Measurements from ENCODE around the gene NUP62CL.
"Not testable (repeated sequence)": the region's sequence is repeated elsewhere in the genome, so short reads cannot be mapped to it uniquely, and the experiment has no call there.

The NUP62CL gene

DNA sequence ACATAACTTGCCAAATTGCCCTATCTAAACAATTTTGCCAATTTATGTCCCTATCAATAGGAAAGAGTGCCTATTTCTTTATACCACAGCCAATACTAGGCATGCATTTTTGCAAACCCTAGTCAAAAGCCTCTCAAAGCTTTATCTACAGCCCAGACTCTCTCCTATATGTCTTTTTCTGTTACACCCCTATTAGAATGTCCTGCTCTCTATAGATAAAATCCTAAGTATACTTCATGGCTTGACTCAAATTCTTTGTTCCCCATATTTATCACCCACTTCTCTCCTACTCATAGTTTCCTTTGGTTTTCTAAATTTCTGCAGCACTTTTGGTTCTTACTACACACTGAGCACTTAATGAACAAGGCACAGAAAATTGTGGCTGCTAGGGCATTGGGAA lies 38.0 kb downstream of the NUP62CL start:
- TF ChIP-seq, protein P1, sequence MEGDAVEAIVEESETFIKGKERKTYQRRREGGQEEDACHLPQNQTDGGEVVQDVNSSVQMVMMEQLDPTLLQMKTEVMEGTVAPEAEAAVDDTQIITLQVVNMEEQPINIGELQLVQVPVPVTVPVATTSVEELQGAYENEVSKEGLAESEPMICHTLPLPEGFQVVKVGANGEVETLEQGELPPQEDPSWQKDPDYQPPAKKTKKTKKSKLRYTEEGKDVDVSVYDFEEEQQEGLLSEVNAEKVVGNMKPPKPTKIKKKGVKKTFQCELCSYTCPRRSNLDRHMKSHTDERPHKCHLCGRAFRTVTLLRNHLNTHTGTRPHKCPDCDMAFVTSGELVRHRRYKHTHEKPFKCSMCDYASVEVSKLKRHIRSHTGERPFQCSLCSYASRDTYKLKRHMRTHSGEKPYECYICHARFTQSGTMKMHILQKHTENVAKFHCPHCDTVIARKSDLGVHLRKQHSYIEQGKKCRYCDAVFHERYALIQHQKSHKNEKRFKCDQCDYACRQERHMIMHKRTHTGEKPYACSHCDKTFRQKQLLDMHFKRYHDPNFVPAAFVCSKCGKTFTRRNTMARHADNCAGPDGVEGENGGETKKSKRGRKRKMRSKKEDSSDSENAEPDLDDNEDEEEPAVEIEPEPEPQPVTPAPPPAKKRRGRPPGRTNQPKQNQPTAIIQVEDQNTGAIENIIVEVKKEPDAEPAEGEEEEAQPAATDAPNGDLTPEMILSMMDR (IDR thresholded peaks at IDR 0.05; ENCODE audit: low read depth, low read length): no peak
- DNase-seq (ENCODE audit: extremely low read depth, low read depth): no peak

DNA sequence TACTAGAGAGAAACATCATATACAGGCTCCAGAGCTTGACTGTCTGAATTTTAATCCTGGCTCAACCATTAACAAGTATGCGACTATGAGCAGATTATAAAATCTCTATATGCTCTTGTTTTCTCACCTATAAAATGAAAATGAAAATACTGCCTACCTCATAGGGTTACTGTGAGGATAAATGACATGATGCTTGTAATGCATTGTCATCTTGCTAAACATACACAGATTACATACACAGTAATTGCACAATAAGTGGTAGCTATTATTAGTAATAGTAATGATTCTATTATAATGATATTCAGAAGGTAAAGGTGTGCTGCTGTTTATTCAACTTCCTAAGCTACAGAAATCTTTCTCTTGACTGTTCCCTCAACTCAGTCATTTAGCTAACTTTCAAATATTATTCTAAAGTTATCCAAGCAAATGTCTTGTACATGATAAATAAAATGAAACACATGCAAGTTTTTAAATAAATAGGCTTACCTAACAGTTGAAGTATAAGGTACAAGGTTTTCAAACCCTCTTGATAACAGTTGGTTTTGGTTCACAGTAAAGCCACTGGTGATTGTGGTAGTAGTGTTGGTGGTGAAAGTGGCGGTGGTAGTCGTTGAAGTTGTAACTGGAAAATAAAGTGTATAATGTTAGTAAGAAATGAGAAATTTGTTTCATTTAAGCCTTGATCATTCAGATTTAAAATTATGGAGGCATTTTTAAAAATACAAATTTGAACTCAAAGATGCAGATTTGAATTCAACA lies 38.9 kb downstream of the NUP62CL start:
- no peak for DNase-seq (ENCODE audit: extremely low read depth, low read depth)
- TF ChIP-seq, protein P1 (IDR thresholded peaks at IDR 0.05; ENCODE audit: low read depth, low read length): no peak

DNA sequence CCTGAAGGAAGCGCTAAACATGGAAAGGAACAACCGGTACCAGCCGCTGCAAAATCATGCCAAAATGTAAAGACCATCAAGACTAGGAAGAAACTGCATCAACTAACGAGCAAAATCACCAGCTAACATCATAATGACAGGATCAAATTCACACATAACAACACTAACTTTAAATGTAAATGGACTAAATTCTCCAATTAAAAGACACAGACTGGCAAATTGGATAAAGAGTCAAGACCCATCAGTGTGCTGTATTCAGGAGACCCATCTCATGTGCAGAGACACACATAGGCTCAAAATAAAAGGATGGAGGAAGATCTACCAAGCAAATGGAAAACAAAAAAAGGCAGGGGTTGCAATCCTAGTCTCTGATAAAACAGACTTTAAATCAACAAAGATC lies 48.6 kb downstream of the NUP62CL start:
- DNase-seq (ENCODE audit: extremely low read depth, low read depth): not testable (repeated sequence)

DNA sequence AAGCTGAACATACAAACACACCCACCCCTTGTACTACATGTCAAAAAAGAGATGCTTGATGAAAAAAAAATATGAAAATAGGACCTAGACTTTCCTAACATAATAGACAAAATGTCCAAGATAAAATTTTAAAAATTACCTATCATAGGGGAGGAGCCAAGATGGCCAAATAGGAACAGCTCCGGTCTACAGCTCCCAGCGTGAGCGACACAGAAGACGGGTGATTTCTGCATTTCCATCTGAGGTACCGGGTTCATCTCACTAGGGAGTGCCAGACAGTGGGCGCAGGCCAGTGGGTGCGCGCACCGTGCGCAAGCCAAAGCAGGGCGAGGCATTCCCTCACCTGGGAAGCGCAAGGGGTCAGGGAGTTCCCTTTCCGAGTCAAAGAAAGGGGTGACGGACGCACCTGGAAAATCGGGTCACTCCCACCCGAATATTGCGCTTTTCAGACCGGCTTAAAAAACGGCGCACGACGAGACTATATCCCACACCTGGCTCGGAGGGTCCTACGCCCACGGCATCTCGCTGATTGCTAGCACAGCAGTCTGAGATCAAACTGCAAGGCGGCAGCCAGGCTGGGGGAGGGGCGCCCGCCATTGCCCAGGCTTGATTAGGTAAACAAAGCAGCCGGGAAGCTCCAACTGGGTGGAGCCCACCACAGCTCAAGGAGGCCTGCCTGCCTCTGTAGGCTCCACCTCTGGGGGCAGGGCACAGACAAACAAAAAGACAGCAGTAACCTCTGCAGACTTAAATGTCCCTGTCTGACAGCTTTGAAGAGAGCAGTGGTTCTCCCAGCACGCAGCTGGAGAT lies 50.4 kb downstream of the NUP62CL start:
- DNase-seq (ENCODE audit: extremely low read depth, low read depth): not testable (repeated sequence)

DNA sequence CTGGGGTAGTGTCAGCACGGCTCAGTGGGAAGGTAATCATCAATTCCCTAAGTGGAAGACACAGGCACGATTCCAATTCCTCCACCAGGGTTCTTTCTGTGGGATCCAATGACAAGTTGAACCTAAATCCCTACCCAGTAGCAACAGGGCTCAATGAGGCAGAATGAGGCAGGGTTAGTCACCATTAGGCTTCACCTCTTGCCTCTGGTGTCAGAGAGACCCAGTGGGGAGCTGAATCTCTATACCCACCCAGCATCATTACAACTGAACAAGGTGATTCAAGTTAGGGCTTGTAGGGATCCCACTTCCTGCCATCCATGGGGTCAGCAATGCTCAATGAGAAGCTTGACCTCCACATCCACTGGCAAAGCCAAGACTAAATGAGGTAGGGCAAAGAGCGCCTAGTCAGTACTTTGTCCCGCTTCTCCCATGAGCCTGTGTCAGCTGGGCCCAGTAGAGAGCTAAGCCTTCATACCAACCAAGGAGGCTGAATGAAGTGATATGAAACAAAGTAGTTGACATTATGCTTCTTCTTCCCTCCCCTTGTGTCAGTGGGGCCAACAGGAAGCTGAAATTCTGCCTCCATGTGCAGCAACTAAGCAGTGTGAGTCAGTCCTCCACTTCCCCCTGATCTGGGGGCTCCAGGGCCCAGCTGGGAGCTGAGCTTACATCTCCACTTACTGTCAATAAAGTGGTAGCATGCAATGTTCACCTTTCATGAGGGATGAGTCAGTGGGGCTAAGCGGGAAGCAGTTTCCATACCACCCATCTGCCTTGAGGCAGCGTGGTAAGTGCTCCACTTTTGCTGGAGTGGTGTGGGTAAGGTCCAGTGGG lies 51.2 kb downstream of the NUP62CL start:
- TF ChIP-seq, protein P1 (IDR thresholded peaks at IDR 0.05; ENCODE audit: low read depth, low read length): no peak
- no peak for DNase-seq (ENCODE audit: extremely low read depth, low read depth)

DNA sequence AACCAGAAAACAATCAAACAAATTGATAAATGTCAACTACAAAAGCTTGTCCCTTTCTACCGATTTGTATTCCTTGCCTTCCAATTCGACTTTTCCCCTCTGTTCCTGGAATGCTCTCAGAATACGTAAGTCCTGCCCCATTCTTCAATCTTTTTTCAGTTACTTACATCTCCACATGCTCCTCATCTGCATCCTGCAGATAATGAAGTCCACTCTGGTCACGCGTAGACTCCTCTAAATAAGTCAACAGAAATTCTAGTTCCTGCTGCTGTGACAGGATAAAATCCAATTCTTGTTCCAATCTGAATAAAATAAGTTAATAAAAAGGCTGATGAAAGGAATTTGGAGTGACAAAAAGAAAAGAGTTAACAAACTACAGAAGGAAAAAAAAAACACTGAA lies 53.2 kb downstream of the NUP62CL start:
- TF ChIP-seq, protein P1 (IDR thresholded peaks at IDR 0.05; ENCODE audit: low read depth, low read length): no peak
- no peak for DNase-seq (ENCODE audit: extremely low read depth, low read depth)

DNA sequence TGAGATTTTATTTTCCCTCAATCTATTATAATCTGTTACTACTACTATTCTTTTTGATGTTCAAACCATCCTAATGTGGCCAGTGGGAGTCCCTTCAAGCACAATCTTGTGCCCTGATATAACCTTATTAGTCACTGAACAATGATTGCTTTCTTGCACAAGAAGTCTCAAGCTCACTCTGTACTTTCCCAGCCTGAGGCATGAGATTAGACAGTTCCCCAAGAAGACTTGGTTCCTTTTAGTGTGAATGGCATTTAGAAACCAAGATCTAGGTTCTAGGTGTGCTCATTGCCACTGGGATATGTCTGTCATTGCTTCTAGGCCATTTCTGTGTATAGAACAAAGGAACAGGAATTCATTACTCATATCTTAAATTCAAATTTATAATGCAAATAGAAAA lies 59.6 kb downstream of the NUP62CL start:
- TF ChIP-seq, protein P1 (IDR thresholded peaks at IDR 0.05; ENCODE audit: low read depth, low read length): no peak

DNA sequence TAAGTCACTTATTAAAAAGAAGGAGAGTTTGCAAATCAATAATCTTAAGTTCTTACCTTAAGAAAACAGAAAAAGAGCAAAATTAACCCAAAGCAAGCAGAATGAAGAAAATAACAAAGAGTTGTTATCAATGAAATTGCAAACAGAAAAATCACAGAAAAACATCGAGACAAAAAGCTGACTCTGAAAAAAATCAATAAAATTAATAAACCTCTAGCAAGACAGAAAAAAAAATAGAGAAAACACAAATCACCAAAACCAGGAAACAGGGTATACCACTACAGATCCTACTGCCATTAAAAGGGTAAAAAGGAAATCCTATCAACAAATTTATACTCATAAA lies 70.3 kb downstream of the NUP62CL start:
- TF ChIP-seq, protein P1 (IDR thresholded peaks at IDR 0.05; ENCODE audit: low read depth, low read length): no peak

More for the DNA sequence above, 59.6 kb downstream of the NUP62CL start:
- DNase-seq (ENCODE audit: extremely low read depth, low read depth): no peak

More for the DNA sequence above, 70.3 kb downstream of the NUP62CL start:
- no peak for DNase-seq (ENCODE audit: extremely low read depth, low read depth)

Data from AG09319 (cell line).